Measurements from ENCODE around the gene UBQLN4. TPM values are rescaled to one million over a fixed set of nuclear protein-coding genes. Genes with fewer than 3 reads are reported as not detected.
A peak's percentile ranks its signal among the peaks of the same experiment; 100 is the strongest.

The UBQLN4 gene
- total RNA-seq, 3 donors from 2014 or later, result 22.1 to 27.1 (median 23.3) TPM

- Histone ChIP-seq H3K4me1 (peaks cover 0 to 5% of the 10 kb centered on the region in 2 donors), H3K4me3 (peak overlapping the region in 2 of 3 donors; percentile 89 to 95), H3K27me3 (no peaks in the 10 kb centered on the region), H3K27ac (no peak overlapping the region), H3K36me3 (no peaks in the 10 kb centered on the region), H3K9me3 (no peaks in the 10 kb centered on the region)
- no peak for DNase-seq (ENCODE audit: low spot score in 2 of 2)
- intact Hi-C loops (cut with DNase I; ENCODE audit: low total_unique reads), result loop anchor here (2.0 to 10.0 kb wide), 2 partner anchors 141 to 209 kb away; no protein-coding TSS in a partner anchor
- TF ChIP-seq POLR2AphosphoS5 (IDR thresholded peaks at IDR 0.05), result no peak
- no peak for TF ChIP-seq POLR2A (IDR thresholded peaks at IDR 0.05)
- no peak for TF ChIP-seq CTCF (IDR thresholded peaks at IDR 0.05)
Measured at GRCh38 chr1:156083800-156084790, 30.5 kb upstream of the UBQLN4 start.

GRCh38 chr1:156082309-156083091 lies 28.9 kb upstream of the UBQLN4 start, which contains the start of gene MEX3A:
TSS of gene MEX3A (minus strand) at chr1:156082465. CDS start at chr1:156081998, 467 bp downstream.
- H3K27ac ChIP-seq, result peak within 1 kb of the TSS; percentile 61 to 79
- H3K36me3 ChIP-seq, result no peaks in the 10 kb centered on the region
- no peaks in the 10 kb centered on the region for H3K27me3 ChIP-seq
- TF ChIP-seq POLR2A (IDR thresholded peaks at IDR 0.05) (no peak), CTCF (IDR thresholded peaks at IDR 0.05) (no peak), POLR2AphosphoS5 (IDR thresholded peaks at IDR 0.05) (peak in 2 of 3 donors; percentile 47 to 60)
- H3K9me3 ChIP-seq, result no peaks in the 10 kb centered on the region
- H3K4me3 ChIP-seq, result peak within 1 kb of the TSS; percentile 89 to 95 (median 93)
- intact Hi-C loops (cut with DNase I; ENCODE audit: low total_unique reads), result loop anchor here (2.0 to 10.0 kb wide), 2 partner anchors 142 to 210 kb away; no protein-coding TSS in a partner anchor
- peak; percentile 68 to 75 for DNase-seq (ENCODE audit: low spot score in 2 of 2)
- H3K4me1 ChIP-seq, result peaks cover 0 to 5% of the 10 kb centered on the region in 2 donors

DNA sequence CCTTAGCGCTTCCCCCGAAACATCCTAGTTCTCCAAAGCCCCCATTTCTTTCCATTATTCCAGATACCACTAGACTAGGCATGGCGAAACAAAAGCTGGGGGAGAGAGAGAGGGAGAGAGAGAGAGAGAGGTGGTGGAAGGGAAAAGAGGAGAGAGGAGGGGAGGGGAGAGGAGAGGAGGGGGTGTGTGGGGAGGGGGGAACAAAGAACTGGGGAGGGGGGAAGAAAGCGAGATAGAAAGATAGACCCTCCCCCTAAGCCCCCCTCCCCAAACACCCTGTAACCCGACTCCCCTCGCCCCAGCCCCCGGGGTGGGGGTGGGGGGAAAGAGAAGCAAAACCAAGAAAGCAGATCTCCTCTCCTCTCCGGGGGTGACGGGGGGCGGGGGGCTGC lies 28.3 kb upstream of the UBQLN4 start:
- Histone ChIP-seq H3K9me3 (no peaks in the 10 kb centered on the region), H3K27me3 (no peaks in the 10 kb centered on the region), H3K4me3 (peak overlapping the region; percentile 89 to 95 (median 93)), H3K27ac (peak overlapping the region; percentile 61 to 79), H3K36me3 (no peaks in the 10 kb centered on the region), H3K4me1 (peaks cover 0 to 5% of the 10 kb centered on the region in 2 donors)
- TF ChIP-seq POLR2A (IDR thresholded peaks at IDR 0.05) (no peak), CTCF (IDR thresholded peaks at IDR 0.05) (no peak), POLR2AphosphoS5 (IDR thresholded peaks at IDR 0.05) (no peak)
- no peak for DNase-seq (ENCODE audit: low spot score in 2 of 2)
- intact Hi-C loops (cut with DNase I; ENCODE audit: low total_unique reads), result loop anchor here (2.0 to 10.0 kb wide), 2 partner anchors 143 to 211 kb away; no protein-coding TSS in a partner anchor

DNA sequence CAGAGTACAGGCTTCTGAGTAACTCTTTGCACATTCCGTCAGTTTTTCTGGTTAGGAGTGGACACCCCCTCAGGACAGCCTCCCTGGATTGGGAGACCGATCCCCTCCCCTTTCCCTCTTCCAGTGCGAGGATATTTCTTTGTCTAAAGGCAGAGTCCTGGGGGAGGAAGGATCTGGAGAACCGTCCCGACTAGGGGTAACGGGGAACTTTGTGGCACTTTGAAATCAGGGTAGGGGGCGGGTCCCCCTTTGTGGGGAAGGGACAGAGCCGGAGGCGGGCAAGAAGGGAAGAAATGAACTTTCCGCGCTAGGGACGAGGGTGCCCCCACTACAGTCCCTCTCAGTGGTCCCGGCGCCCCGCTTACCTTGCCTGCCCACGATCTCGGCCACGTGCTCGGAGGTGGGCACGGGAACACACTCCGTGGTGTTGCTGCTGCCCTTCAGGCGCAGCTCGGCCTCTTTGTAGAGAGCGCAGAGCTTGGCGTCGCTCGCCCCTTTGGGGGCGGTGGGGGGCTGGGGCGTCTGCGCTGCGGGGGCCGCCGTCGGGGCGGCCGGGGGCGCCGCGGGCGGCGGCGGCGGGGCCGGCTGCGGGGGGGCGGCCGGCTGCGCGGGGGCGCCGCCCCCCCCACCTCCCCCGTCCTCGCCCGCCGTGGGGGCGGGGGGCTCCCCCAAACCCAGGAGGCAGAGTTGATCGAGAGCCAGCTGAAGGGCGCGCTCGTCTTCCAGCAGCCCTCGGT lies 27.8 kb upstream of the UBQLN4 start:
- Histone ChIP-seq H3K27me3 (no peaks in the 10 kb centered on the region), H3K4me1 (no peaks in the 10 kb centered on the region), H3K36me3 (no peaks in the 10 kb centered on the region), H3K27ac (peak overlapping the region; percentile 48 to 79), H3K4me3 (peak overlapping the region; percentile 89 to 95 (median 93)), H3K9me3 (no peaks in the 10 kb centered on the region)
- no peak for DNase-seq (ENCODE audit: low spot score in 2 of 2)
- TF ChIP-seq CTCF (IDR thresholded peaks at IDR 0.05) (no peak), POLR2AphosphoS5 (IDR thresholded peaks at IDR 0.05) (no peak), POLR2A (IDR thresholded peaks at IDR 0.05) (no peak)
- intact Hi-C loops (cut with DNase I; ENCODE audit: low total_unique reads), result loop anchor here (10.0 kb wide), 1 partner anchor 143 kb away; no protein-coding TSS in a partner anchor

Data from breast epithelium (tissue), 4 donors.